Hepatocyte (in vitro differentiated cells): Measurements from ENCODE around the gene RERGL. TPM values are rescaled to one million over a fixed set of nuclear protein-coding genes. Genes with fewer than 3 reads are reported as not detected.

ENCODE experiments used
- DNase-seq: peaks from one replicate; pipeline ENCODE4 v3.0.0-alpha.2; 2016; ENCODE audit warnings: low spot score
- H2AFZ ChIP-seq: fragments of 200-600 bp; sonication (generic); 2 replicates; pipeline ENCODE4 v1.6.0; 2016; ENCODE audit warnings: antibody characterized with exemption, mild to moderate bottlenecking
- H3K27ac ChIP-seq: fragments of 200-600 bp; sonication (generic); 2 replicates; pipeline ENCODE4 v1.5.1; 2016; ENCODE audit warnings: mild to moderate bottlenecking
- H3K27me3 ChIP-seq: fragments of 200-600 bp; sonication (generic); 2 replicates; pipeline ENCODE4 v1.6.1; 2016
- H3K36me3 ChIP-seq: fragments of 200-600 bp; sonication (generic); replicated peaks from 2 replicates; pipeline ENCODE4 v1.5.1; 2016; ENCODE audit warnings: low read depth; ENCODE audit not compliant: insufficient read depth
- H3K4me1 ChIP-seq: fragments of 200-600 bp; sonication (generic); 2 replicates; pipeline ENCODE4 v1.5.1; 2016; ENCODE audit warnings: mild to moderate bottlenecking, moderate library complexity; ENCODE audit not compliant: insufficient read depth
- H3K4me2 ChIP-seq: fragments of 200-600 bp; sonication (generic); 2 replicates; pipeline ENCODE4 v1.6.0; 2016
- H3K4me3 ChIP-seq: fragments of 200-600 bp; sonication (generic); 2 replicates; pipeline ENCODE4 v1.5.1; 2016; ENCODE audit warnings: mild to moderate bottlenecking
- H3K79me2 ChIP-seq: fragments of 200-600 bp; sonication (generic); 2 replicates; pipeline ENCODE4 v1.6.0; 2017; ENCODE audit warnings: mild to moderate bottlenecking
- H3K9me2 ChIP-seq: fragments of 200-600 bp; sonication (generic); replicated peaks from 2 replicates; pipeline ENCODE4 v1.6.0; 2017; ENCODE audit warnings: mild to moderate bottlenecking; ENCODE audit not compliant: insufficient read depth
- H3K9me3 ChIP-seq: fragments of 200-600 bp; sonication (generic); 2 replicates; pipeline ENCODE4 v1.5.1; 2016; ENCODE audit warnings: low read depth, mild to moderate bottlenecking
- H4K20me1 ChIP-seq: fragments of 200-600 bp; sonication (generic); 2 replicates; pipeline ENCODE4 v1.6.0; 2016; ENCODE audit warnings: mild to moderate bottlenecking; ENCODE audit not compliant: insufficient read depth, poor library complexity, severe bottlenecking
- CTCF ChIP-seq: fragments of 200-600 bp; sonication (generic); IDR thresholded peaks from 2 replicates; pipeline ENCODE4 v1.5.1; 2016; ENCODE audit warnings: antibody characterized with exemption, mild to moderate bottlenecking; ENCODE audit not compliant: poor library complexity
- EZH2 ChIP-seq: fragments of 200-600 bp; sonication (generic); IDR thresholded peaks from 2 replicates; pipeline ENCODE4 v1.6.1; 2016; ENCODE audit warnings: antibody characterized with exemption, mild to moderate bottlenecking, borderline replicate concordance
- EZH2phosphoT487 ChIP-seq: fragments of 200-600 bp; sonication (generic); IDR thresholded peaks from one replicate; pipeline ENCODE4 v1.6.1; 2018; ENCODE audit warnings: antibody characterized with exemption, mild to moderate bottlenecking, low read depth, moderate library complexity; ENCODE audit not compliant: unreplicated experiment, severe bottlenecking
- WGBS: methylation state at CpG from one replicate; pipeline ENCODE4 v1.1.6; 2016; ENCODE audit warnings: low lambda C conversion rate; ENCODE audit errors: missing lambda C conversion rate; 5-methylcytosine and 5-hydroxymethylcytosine counted together
- polyA plus RNA-seq: library from polyadenylated mRNA; unstranded; fragments of >200 nt; fragmentation: Nextera tagmentation; extraction: Ambion mirVana; gene quantifications from 2 replicates; pipeline ENCODE4 v1.2.1, GENCODE V29; 2016
- total RNA-seq: library from RNA; depleted of rRNA; stranded (reverse); fragments of >200 nt; gene quantifications from 2 replicates; pipeline ENCODE4 v1.2.3, GENCODE V29; 2014

Gene RERGL
- total and polyA plus RNA-seq, 2 experiments from 2014 or later: 0.70 TPM; not detected in 1

- Histone ChIP-seq H3K9me2 (no peaks in the 10 kb centered on the region), H3K4me1 (no peaks in the 10 kb centered on the region), H3K4me3 (no peak overlapping the region), H3K27me3 (no peaks in the 10 kb centered on the region), H3K27ac (no peak overlapping the region), H4K20me1 (no peaks in the 10 kb centered on the region), H3K79me2 (no peaks in the 10 kb centered on the region), H3K9me3 (no peaks in the 10 kb centered on the region), H3K4me2 (no peak overlapping the region), H2AFZ (no peak overlapping the region), H3K36me3 (no peaks in the 10 kb centered on the region)
- DNase-seq: no peak
- 91% methylated on average over 5 of the region's 5 CpGs for WGBS
- TF ChIP-seq EZH2: no peak
- TF ChIP-seq EZH2phosphoT487: no peak
- no peak for TF ChIP-seq CTCF
Observed at GRCh38 chr12:18130851-18131250, 40.9 kb upstream of the RERGL start.

GRCh38 chr12:18123707-18124106, 33.7 kb upstream of the RERGL start:
- Histone ChIP-seq H3K79me2 (no peaks in the 10 kb centered on the region), H3K27me3 (no peaks in the 10 kb centered on the region), H3K9me2 (no peaks in the 10 kb centered on the region), H3K4me3 (no peak overlapping the region), H3K27ac (no peak overlapping the region), H3K9me3 (peaks cover 4% of the 10 kb centered on the region), H3K4me2 (no peak overlapping the region), H4K20me1 (no peaks in the 10 kb centered on the region), H3K36me3 (no peaks in the 10 kb centered on the region), H3K4me1 (no peaks in the 10 kb centered on the region), H2AFZ (no peak overlapping the region)
- TF ChIP-seq EZH2phosphoT487: no peak
- no peak for TF ChIP-seq EZH2
- no peak for TF ChIP-seq CTCF
- WGBS: 78% methylated on average over 5 of the region's 5 CpGs
- no peak for DNase-seq

GRCh38 chr12:18120899-18121298, 30.9 kb upstream of the RERGL start:
- H3K79me2 ChIP-seq: no peaks in the 10 kb centered on the region
- H3K36me3 ChIP-seq: no peaks in the 10 kb centered on the region
- no peaks in the 10 kb centered on the region for H3K4me1 ChIP-seq
- H3K4me2 ChIP-seq: no peak overlapping the region
- no peaks in the 10 kb centered on the region for H3K9me2 ChIP-seq
- 76% methylated on average over 1 of the region's 1 CpG for WGBS
- no peak overlapping the region for H3K27ac ChIP-seq
- TF ChIP-seq CTCF (no peak), EZH2phosphoT487 (no peak), EZH2 (no peak)
- H3K9me3 ChIP-seq: peaks cover 4% of the 10 kb centered on the region
- no peak overlapping the region for H3K4me3 ChIP-seq
- H2AFZ ChIP-seq: no peak overlapping the region
- H4K20me1 ChIP-seq: no peaks in the 10 kb centered on the region
- no peak for DNase-seq
- no peaks in the 10 kb centered on the region for H3K27me3 ChIP-seq

GRCh38 chr12:18108611-18109010, 18.6 kb upstream of the RERGL start:
- Histone ChIP-seq H3K27ac (no peak overlapping the region), H3K4me1 (peaks cover 3% of the 10 kb centered on the region), H3K4me2 (no peak overlapping the region), H4K20me1 (no peaks in the 10 kb centered on the region), H3K9me2 (no peaks in the 10 kb centered on the region), H3K79me2 (no peaks in the 10 kb centered on the region), H2AFZ (no peak overlapping the region), H3K9me3 (no peaks in the 10 kb centered on the region), H3K27me3 (no peaks in the 10 kb centered on the region), H3K4me3 (no peak overlapping the region), H3K36me3 (no peaks in the 10 kb centered on the region)
- TF ChIP-seq EZH2phosphoT487 (no peak), EZH2 (no peak), CTCF (no peak)
- no peak for DNase-seq
- 53% methylated on average over 4 of the region's 4 CpGs for WGBS
